BE2C (cell line): ENCODE results near the gene ADIPOR1.

Experiments
- DNase-seq: peaks from one replicate; pipeline ENCODE4 v3.0.0-alpha.2; 2020
- H3K27me3 ChIP-seq: fragments of 250-450 bp; sonication (Bioruptor Pico); 2 replicates; pipeline ENCODE4 v1.5.1; 2020; ENCODE audit warnings: mild to moderate bottlenecking
- H3K36me3 ChIP-seq: fragments of 250-450 bp; sonication (Bioruptor Pico); 2 replicates; pipeline ENCODE4 v1.5.1; 2020; ENCODE audit warnings: mild to moderate bottlenecking
- H3K4me1 ChIP-seq: fragments of 250-450 bp; sonication (Bioruptor Pico); 2 replicates; pipeline ENCODE4 v1.5.1; 2020
- H3K4me3 ChIP-seq: 2 replicates; pipeline ENCODE4 v1.5.1; 2011; ENCODE audit warnings: low read depth, low read length
- H3K9me3 ChIP-seq: fragments of 250-450 bp; sonication (Bioruptor Pico); 2 replicates; pipeline ENCODE4 v1.5.1; 2020
- CTCF ChIP-seq: IDR thresholded peaks from 2 replicates; pipeline ENCODE4 v1.5.1; 2012; ENCODE audit warnings: mild to moderate bottlenecking, low read depth, low read length

The ADIPOR1 gene

GRCh38 chr1:202966006-202966898 is 8.1 kb upstream of the ADIPOR1 start:
- H3K27me3 ChIP-seq, result no peaks in the 10 kb centered on the region
- H3K36me3 ChIP-seq, result no peaks in the 10 kb centered on the region; the same call in 1 of the 2 replicates
- H3K9me3 ChIP-seq, result no peaks in the 10 kb centered on the region
- H3K4me3 ChIP-seq, result peak overlapping the region; percentile 93
- no peak for TF ChIP-seq CTCF
- H3K4me1 ChIP-seq, result peaks cover 6% of the 10 kb centered on the region; the same call in 1 of the 2 replicates
- no peak for DNase-seq

- no peak for TF ChIP-seq CTCF
Observed at GRCh38 chr1:202965422-202965821, 7.3 kb upstream of the ADIPOR1 start.

GRCh38 chr1:202964791-202965410 is 6.8 kb upstream of the ADIPOR1 start:
- no peaks in the 10 kb centered on the region; the same call in 1 of the 2 replicates for H3K36me3 ChIP-seq
- peaks cover 6% of the 10 kb centered on the region; the same call in 1 of the 2 replicates for H3K4me1 ChIP-seq
- H3K4me3 ChIP-seq, result no peak overlapping the region
- TF ChIP-seq CTCF, result no peak
- DNase-seq, result peak; percentile 61
- H3K27me3 ChIP-seq, result no peaks in the 10 kb centered on the region
- H3K9me3 ChIP-seq, result no peaks in the 10 kb centered on the region

More at GRCh38 chr1:202965422-202965821, 7.3 kb upstream of the ADIPOR1 start:
- Histone ChIP-seq H3K27me3 (no peaks in the 10 kb centered on the region), H3K4me1 (peaks cover 6% of the 10 kb centered on the region; the same call in 1 of the 2 replicates), H3K36me3 (no peaks in the 10 kb centered on the region; the same call in 1 of the 2 replicates), H3K9me3 (no peaks in the 10 kb centered on the region), H3K4me3 (no peak overlapping the region)
- no peak for DNase-seq

- H3K9me3 ChIP-seq, result no peaks in the 10 kb centered on the region
- H3K27me3 ChIP-seq, result no peaks in the 10 kb centered on the region
- DNase-seq, result no peak
- no peak for TF ChIP-seq CTCF
- H3K36me3 ChIP-seq, result no peaks in the 10 kb centered on the region; the same call in 1 of the 2 replicates
- no peak overlapping the region for H3K4me3 ChIP-seq
- H3K4me1 ChIP-seq, result peaks cover 6% of the 10 kb centered on the region; the same call in 1 of the 2 replicates
Observed at GRCh38 chr1:202961220-202961880, 3.2 kb upstream of the ADIPOR1 start.

- no peak for TF ChIP-seq CTCF
- DNase-seq, result no peak
- peaks cover 4% of the 10 kb centered on the region; the same call in 1 of the 2 replicates for H3K36me3 ChIP-seq
- H3K9me3 ChIP-seq, result no peaks in the 10 kb centered on the region
- no peak overlapping the region for H3K4me3 ChIP-seq
- H3K4me1 ChIP-seq, result no peaks in the 10 kb centered on the region
- H3K27me3 ChIP-seq, result no peaks in the 10 kb centered on the region
Observed at GRCh38 chr1:202959276-202959620, 1.1 kb upstream of the ADIPOR1 start.
